H1 (cell line): ENCODE results near the gene KIR3DL3. TPM values are rescaled to one million over a fixed set of nuclear protein-coding genes. Genes with fewer than 3 reads are reported as not detected.

ENCODE experiments used
- BCL11A ChIP-seq, 2 experiments: IDR thresholded peaks; one replicate each; pipeline ENCODE4 v1.6.1; 2011; ENCODE audit warnings: low read depth in 2 of 2, low read length in 2 of 2, mild to moderate bottlenecking in 2 of 2
- RNF2 ChIP-seq: fragments of 200-900, 300-1000 bp; sonication (generic); IDR thresholded peaks from 2 replicates; pipeline ENCODE4 v1.7.1; 2016; ENCODE audit warnings: borderline replicate concordance, low read depth, mild to moderate bottlenecking, antibody characterized with exemption, low read length; ENCODE audit not compliant: poor library complexity, severe bottlenecking; ENCODE audit errors: missing control alignments
- polyA plus RNA-seq, 7 experiments: library from polyadenylated mRNA; depleted of rRNA in 3 of 7; stranded (reverse) in 5 of 7; unstranded in 2 of 7; fragments of >200 nt in 5 of 7; fragments of 200-250 nt in 2 of 7; gene quantifications; 1 replicate in 5 of 7; 2 replicates in 1 of 7; 4 replicates in 1 of 7; pipeline versions ENCODE4 v1.2.1 to v1.2.3, GENCODE V29; 2011 to 2013; ENCODE audit warnings: missing spikeins in 2 of 7, mixed read lengths in 2 of 7
- total RNA-seq: library from RNA; stranded (reverse); fragmentation: NEBNext Ultra II Directional; extraction: Animal tissue kit (Norgen Biotek cat#: 25700); gene quantifications from 2 replicates; pipeline ENCODE4 v1.2.1, GENCODE V29; 2021

Gene KIR3DL3
- total and polyA plus RNA-seq, 2 of the 8 experiments (the other 6 are each of a cell fraction or from before 2014, with no cell fraction given): not detected

- TF ChIP-seq RNF2 (no peak), BCL11A (IDR thresholded peaks at IDR 0.05; ENCODE audit: low read depth in 2 of 2, low read length in 2 of 2) (no peak)
Measured at GRCh38 chr19:54682306-54682856, 41.9 kb upstream of the KIR3DL3 start (continued).
